OCI-LY3 (cell line): ENCODE results near the gene KPNB1.

Experiments
- H2AFZ ChIP-seq: fragments of 200-600, 300-600 bp; shearing (Covaris generic); 2 replicates; pipeline ENCODE4 v1.6.0; 2014; ENCODE audit warnings: antibody characterized with exemption, low read depth, low read length
- H3K27ac ChIP-seq: fragments of 200-600, 300-600 bp; sonication (generic); 2 replicates; pipeline ENCODE4 v1.5.1; 2014; ENCODE audit warnings: mild to moderate bottlenecking, low read length, moderate library complexity, mixed read lengths
- H3K27me3 ChIP-seq: fragments of 200-600, 300-600 bp; sonication (generic); 2 replicates; pipeline ENCODE4 v1.6.1; 2014; ENCODE audit warnings: low read depth, low read length, mixed read lengths
- H3K36me3 ChIP-seq: fragments of 200-600, 300-600 bp; sonication (generic); replicated peaks from 2 replicates; pipeline ENCODE3; 2014; ENCODE audit warnings: low read depth, low read length, mixed read lengths
- H3K4me1 ChIP-seq: fragments of 300-600, 200-600 bp; sonication (generic); 2 replicates; pipeline ENCODE4 v1.6.1; 2014; ENCODE audit warnings: low read length, mixed read lengths
- H3K4me2 ChIP-seq: fragments of 200-600, 300-600 bp; sonication (generic); 2 replicates; pipeline ENCODE4 v1.6.1; 2014; ENCODE audit warnings: low read length, mixed read lengths
- H3K4me3 ChIP-seq: fragments of 300-600, 200-600 bp; sonication (generic); 2 replicates; pipeline ENCODE4 v1.5.1; 2014; ENCODE audit warnings: antibody characterized with exemption, mild to moderate bottlenecking, low read length, moderate library complexity
- H3K79me2 ChIP-seq: fragments of 300-600, 200-600 bp; shearing (Covaris generic); 2 replicates; pipeline ENCODE4 v1.6.1; 2014; ENCODE audit warnings: mild to moderate bottlenecking, low read length, mixed read lengths
- H3K9ac ChIP-seq: fragments of 300-600, 200-600 bp; shearing (Covaris generic); 2 replicates; pipeline ENCODE4 v1.6.0; 2014; ENCODE audit warnings: mild to moderate bottlenecking, low read length, moderate library complexity
- H3K9me3 ChIP-seq: fragments of 200-600, 300-600 bp; shearing (Covaris generic); 2 replicates; pipeline ENCODE4 v1.6.1; 2014; ENCODE audit warnings: low read length, mixed read lengths; ENCODE audit not compliant: insufficient read depth
- H4K20me1 ChIP-seq: fragments of 200-600, 300-600 bp; sonication (generic); 2 replicates; pipeline ENCODE4 v1.6.1; 2016; ENCODE audit warnings: low read length, mixed read lengths; ENCODE audit not compliant: insufficient read depth
- EZH2phosphoT487 ChIP-seq: fragments of 200-600 bp; shearing (Covaris generic); IDR thresholded peaks from 2 replicates; pipeline ENCODE4 v1.6.1; 2018; ENCODE audit warnings: antibody characterized with exemption, mixed run types, low read depth
- TF ChIP-seq, protein P1 (sequence below): fragments of 200-600, 300-600 bp; sonication (generic); IDR thresholded peaks from 2 replicates; pipeline ENCODE4 v1.5.1; 2014; ENCODE audit warnings: antibody characterized with exemption, low read length, low read depth

KPNB1 gene

DNA sequence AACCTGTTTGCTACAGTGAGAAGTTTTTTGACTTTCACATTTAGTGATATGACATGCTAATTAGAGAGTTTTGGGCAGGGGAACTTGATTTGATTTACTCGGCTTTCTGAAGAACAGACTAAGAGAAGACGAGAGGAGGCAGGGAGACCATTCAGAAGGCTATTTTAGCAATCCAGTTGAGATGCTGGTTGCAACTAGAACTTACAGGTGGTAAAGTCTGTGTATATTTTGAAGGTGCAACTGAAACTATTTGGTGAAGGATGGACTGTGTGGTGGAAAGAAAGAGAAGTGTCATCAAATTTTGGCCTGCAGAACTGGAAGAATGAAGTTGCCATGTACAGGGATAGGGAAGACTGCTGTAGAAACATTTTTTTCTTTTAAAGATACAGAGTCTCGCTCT, 42.2 kb upstream of the KPNB1 start:
- H3K4me3 ChIP-seq = no peak overlapping the region
- H3K36me3 ChIP-seq = peaks cover 32% of the 10 kb centered on the region
- no peaks in the 10 kb centered on the region for H3K27me3 ChIP-seq
- no peaks in the 10 kb centered on the region for H3K79me2 ChIP-seq
- TF ChIP-seq, protein P1, sequence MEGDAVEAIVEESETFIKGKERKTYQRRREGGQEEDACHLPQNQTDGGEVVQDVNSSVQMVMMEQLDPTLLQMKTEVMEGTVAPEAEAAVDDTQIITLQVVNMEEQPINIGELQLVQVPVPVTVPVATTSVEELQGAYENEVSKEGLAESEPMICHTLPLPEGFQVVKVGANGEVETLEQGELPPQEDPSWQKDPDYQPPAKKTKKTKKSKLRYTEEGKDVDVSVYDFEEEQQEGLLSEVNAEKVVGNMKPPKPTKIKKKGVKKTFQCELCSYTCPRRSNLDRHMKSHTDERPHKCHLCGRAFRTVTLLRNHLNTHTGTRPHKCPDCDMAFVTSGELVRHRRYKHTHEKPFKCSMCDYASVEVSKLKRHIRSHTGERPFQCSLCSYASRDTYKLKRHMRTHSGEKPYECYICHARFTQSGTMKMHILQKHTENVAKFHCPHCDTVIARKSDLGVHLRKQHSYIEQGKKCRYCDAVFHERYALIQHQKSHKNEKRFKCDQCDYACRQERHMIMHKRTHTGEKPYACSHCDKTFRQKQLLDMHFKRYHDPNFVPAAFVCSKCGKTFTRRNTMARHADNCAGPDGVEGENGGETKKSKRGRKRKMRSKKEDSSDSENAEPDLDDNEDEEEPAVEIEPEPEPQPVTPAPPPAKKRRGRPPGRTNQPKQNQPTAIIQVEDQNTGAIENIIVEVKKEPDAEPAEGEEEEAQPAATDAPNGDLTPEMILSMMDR = no peak
- TF ChIP-seq EZH2phosphoT487 = no peak
- no peaks in the 10 kb centered on the region for H3K9me3 ChIP-seq
- no peaks in the 10 kb centered on the region for H4K20me1 ChIP-seq
- H3K9ac ChIP-seq = no peak overlapping the region
- no peak overlapping the region for H3K4me2 ChIP-seq
- no peak overlapping the region for H2AFZ ChIP-seq
- no peaks in the 10 kb centered on the region for H3K4me1 ChIP-seq
- H3K27ac ChIP-seq = no peak overlapping the region

DNA sequence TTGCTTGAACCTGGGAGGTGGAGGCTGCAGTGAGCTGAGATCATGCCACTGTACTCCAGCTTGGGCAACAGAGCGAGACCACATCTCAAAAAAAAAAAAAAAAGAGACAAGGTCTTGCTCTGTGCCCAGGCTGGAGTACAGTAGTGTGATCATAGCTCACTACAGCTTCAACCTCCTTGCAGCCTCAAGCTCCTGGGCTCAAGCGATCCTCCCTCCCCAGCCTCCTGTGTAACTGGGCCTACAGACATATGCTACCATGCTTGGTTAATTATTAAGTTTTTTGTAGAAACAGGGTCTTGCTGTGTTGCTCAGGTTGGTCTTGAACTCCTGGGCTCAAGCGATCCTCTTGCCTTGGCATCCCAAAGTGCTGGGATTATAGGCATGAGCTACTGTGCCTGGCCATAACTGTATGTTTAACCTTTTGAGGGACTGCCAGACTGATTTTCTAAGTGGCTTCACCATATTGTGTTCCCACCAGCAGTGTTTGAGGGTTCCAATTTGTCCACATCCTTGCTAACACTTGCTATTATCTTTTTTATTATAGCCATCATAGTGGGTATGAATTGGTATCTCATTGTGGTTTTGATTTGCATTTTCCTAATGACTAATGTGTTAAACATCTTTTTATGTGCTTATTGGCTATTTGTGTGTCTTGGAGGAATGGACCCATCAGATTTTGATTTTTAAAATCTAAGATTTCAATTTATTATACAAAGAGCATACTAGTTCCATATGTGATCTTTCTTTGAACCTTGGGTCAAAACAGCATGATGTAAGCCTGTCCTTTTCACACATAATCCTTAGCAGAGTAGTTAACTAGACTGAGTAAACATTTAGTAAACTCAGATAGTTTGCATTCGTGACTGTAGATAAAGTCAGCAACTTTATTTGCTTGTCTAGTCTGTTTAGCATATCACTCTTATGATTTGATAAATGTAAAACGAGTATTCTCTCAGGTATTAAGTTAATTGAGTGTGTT, 38.1 kb upstream of the KPNB1 start:
- H3K9me3 ChIP-seq = no peaks in the 10 kb centered on the region
- no peaks in the 10 kb centered on the region for H4K20me1 ChIP-seq
- H3K27ac ChIP-seq = no peak overlapping the region
- H3K4me2 ChIP-seq = no peak overlapping the region
- TF ChIP-seq, protein P1 = no peak
- no peak for TF ChIP-seq EZH2phosphoT487
- H3K27me3 ChIP-seq = no peaks in the 10 kb centered on the region
- no peak overlapping the region for H2AFZ ChIP-seq
- H3K9ac ChIP-seq = no peak overlapping the region
- peaks cover 20% of the 10 kb centered on the region for H3K36me3 ChIP-seq
- H3K79me2 ChIP-seq = no peaks in the 10 kb centered on the region
- H3K4me3 ChIP-seq = no peak overlapping the region
- no peaks in the 10 kb centered on the region for H3K4me1 ChIP-seq

DNA sequence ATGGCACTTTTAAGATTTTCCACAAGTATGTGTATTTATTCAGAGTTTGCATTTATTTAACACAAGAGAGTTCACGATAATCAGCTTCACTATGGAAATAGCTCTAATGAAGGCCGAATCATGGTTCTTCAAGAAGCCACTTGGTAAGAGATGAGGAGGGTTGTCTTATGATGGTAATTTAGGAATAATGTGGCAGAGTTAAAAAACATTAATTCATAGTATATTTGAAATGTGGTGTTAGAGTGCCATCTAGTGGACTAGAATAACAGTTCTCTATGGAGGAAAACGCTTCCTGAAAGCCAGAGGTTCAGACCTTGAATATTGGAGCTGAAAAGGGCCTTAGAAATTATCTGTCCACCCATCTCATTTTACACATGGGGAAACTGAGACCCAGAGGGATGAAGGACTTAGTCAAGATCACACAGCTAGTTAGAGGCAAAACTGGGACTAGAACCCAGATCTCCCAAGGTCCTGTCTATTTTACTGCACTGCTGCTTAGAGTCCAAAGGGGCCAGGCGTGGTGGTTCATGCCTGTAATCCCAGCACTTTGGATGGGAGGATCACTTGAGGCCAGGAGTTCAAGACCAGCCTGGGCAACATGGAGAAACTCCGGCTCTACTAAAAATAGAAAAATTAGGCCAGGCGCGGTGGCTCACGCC, 33.8 kb upstream of the KPNB1 start:
- TF ChIP-seq EZH2phosphoT487 = no peak
- TF ChIP-seq, protein P1 = peak; percentile 79
- no peaks in the 10 kb centered on the region for H3K4me1 ChIP-seq
- no peak overlapping the region for H3K9ac ChIP-seq
- H3K27me3 ChIP-seq = no peaks in the 10 kb centered on the region
- no peak overlapping the region for H3K27ac ChIP-seq
- H2AFZ ChIP-seq = no peak overlapping the region
- no peak overlapping the region for H3K4me2 ChIP-seq
- H3K36me3 ChIP-seq = peaks cover 30% of the 10 kb centered on the region
- no peaks in the 10 kb centered on the region for H3K79me2 ChIP-seq
- H4K20me1 ChIP-seq = no peaks in the 10 kb centered on the region
- H3K9me3 ChIP-seq = no peaks in the 10 kb centered on the region
- no peak overlapping the region for H3K4me3 ChIP-seq

DNA sequence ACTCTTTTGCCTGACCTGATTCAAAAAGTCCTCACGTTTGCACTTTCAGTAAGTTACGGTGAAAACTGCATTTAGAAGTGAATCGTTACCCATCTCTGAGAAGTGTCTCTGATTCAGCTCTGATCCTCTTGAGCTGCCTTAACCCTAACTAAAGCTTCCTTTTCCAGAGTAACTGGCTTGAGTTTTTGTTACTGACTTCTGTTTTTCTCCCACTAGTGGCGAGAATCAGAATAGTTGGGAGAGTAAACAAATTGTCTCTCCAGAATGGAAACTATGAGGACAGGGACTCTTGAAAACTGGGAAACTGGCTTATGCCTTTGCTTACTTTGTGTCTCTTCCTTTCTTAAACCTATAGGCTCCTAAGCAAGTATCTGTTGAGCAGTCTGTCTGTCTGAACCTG, 31.3 kb upstream of the KPNB1 start:
- no peaks in the 10 kb centered on the region for H3K27me3 ChIP-seq
- no peaks in the 10 kb centered on the region for H4K20me1 ChIP-seq
- no peak overlapping the region for H3K4me3 ChIP-seq
- H3K79me2 ChIP-seq = no peaks in the 10 kb centered on the region
- TF ChIP-seq, protein P1 = peak; percentile 19; the same call in 1 of the 2 replicates
- TF ChIP-seq EZH2phosphoT487 = no peak
- no peak overlapping the region for H2AFZ ChIP-seq
- peaks cover 42% of the 10 kb centered on the region for H3K36me3 ChIP-seq
- no peaks in the 10 kb centered on the region for H3K9me3 ChIP-seq
- H3K4me1 ChIP-seq = no peaks in the 10 kb centered on the region
- H3K27ac ChIP-seq = no peak overlapping the region
- no peak overlapping the region for H3K4me2 ChIP-seq
- no peak overlapping the region for H3K9ac ChIP-seq
